COLO668 (cell line): Measurements from ENCODE around the gene ATN1.

Source experiments
- DNase-seq: peaks from one replicate; lab custom pipeline; 2025; ENCODE audit not compliant: unreplicated experiment; lab: John Stamatoyannopoulos, UW

Gene ATN1

DNA sequence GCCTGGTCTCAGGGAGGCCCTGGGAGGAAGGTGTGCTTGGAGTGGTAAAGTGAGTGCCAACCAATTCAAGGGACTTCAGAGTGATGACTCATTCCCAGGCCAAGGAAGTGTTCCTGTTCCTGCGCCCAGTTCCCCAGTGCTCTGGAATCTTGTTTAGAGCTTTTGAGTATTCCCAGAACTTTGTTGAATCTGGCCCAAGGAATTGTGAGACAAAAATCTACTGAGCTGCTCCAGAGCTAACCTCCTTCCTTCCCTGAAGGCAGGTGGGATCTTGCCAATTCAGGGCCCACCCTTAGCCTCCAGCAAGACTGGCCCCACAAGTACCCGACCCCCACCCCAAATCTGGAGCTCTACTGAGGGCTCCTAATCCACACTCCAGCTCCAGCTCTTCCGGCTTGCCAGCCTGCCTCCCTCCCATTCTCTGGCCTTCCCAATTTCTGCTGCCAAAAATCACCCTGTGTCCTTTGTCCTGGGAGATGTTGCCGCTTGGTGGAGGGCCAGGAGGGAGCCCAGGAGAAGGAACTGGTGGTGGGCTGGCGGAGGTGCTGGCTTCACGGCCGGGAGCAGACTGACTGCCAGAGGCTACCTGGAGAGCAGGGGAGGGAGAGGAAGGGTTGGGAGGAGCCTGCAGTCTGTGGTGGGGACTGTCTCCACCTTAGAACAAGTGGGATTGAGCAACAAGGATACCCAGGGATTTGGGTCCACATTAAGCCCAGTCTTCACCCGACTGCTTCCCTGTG is 2.0 kb upstream of the ATN1 start:
- DNase-seq: peak; percentile 2

DNA sequence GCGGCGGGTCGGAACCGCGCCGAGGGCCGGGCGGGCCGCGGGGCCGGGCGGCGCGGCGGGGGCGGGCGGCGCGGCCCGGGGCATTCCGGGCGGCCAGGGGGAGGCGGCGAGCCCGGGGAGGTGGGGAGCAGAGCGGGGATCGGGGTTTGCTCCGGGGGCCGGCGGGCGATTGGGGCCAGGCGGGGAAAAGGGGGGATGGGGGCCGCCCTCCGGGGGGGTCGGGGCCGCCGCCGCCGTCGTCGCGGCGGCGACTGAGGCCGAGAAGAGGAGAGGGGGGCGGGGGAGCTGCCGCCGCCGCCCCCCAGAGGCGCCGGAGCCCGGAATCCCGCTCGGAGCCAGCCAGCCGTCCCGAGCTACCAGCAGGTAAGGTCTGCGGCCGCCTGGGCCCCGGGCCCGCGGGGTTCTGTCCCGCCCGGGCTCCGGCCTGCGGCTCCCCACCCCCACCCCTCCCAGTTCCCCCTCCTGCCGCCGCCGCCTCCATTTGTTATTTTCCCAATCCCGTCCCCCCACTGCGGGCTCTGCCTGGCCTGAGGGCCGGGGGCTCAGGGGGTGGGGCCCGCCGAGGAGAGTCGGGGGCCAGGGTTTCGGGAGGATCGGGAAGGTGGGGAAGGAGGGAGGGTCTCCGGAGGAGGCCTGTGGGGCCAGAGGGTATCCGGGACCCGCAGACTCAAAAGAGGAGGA is 403 bp downstream of the ATN1 start:
- peak; percentile 23 for DNase-seq

DNA sequence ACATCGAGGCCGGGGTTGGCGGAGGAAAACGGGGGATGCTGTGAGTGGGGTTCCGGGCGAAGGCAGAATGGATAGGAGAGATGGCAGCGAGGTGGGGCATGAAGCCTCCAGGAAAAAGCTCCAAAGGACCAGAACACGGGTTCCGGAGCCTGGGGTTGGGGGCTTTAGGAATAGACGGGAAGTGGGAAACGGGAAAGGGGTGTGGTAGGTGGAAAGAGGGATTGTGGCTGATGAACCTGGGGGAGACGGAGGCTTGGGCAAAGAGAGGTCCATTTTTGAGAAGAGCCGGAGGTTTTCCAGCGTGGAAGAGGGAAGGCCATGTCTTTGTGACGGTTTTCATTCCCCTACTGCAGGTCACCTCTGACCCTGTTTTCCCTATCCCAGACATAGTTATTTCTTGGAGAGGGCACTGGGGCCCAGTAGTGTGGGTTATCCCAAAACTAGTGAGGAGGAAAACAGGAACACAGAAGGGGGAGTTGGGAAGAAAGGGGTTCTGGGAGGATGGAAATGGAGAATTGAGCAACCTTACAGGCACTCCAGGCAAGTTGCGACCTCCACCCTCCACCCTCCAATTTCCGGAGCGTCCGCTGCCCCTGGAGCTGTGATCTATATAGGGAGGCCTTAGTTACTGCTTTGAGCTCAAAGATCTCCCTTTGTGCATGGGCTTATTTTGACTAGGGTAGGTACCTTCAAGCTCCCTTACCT is 1.1 kb downstream of the ATN1 start:
- DNase-seq: no peak

DNA sequence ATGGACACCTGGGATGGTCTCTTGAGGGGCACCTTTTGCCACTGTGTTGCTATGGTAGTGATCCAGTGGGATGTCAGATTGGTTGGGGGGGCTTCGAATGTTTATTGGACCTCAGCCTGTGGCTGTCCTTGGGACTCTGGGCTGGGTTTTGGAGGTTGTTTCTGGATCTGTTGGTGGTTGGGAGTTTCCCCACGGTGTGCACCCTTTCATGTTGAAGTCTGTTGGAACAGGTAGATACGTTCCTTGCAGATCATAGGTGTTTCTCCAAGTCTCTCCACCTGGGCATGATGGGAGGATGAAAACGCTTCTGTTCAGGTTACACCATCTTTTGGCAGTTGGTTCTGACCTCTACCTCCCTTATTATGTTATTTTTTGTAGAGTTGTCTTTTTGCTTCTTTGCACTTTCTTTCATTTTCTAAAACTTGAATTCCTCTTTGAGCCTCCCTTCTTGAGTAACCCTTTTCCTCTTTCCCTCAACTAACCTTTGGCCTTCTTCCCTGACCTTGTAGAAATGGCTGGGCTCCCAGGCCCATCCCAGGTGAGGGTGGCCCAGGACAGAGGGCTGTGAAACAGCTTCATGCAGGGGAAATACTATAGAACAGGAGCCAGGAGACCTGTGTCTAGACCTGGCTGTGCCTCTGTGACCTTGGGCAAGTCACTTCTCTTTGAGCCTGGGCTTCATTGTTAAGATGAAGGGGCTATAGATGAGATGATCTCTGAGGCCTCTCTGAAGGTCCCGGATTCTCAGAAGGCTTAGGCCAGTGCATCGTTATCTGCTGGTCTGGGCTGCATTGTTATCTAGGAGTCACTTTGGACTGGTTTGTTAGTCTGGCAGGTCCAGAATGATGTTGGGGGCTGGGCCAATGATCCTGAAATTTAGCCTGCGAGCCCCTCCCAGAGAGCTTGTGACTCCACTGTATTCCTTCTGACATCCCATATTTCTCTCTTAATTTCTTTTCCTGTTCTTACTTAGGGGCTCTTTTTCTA is 2.0 kb downstream of the ATN1 start:
- no peak for DNase-seq

DNA sequence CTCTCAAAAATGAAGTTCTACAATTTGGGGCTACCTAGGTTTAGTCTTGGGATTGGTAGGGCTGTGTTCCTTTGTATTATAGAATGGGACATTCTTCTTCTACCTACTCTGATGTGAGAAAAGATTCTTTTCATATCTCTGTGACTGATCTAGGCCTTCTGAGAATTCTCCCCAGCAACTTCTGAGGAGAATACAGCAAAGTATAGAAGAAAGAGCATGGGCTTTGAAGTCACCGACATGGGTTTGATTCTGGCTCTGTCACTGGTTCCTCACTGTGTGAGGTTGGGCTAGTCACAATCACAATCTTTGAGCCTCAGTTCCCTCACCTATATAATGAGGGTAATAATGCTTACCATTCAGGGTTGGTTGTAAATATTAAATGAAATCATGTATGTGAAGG is 5.0 kb downstream of the ATN1 start:
- DNase-seq: no peak

DNA sequence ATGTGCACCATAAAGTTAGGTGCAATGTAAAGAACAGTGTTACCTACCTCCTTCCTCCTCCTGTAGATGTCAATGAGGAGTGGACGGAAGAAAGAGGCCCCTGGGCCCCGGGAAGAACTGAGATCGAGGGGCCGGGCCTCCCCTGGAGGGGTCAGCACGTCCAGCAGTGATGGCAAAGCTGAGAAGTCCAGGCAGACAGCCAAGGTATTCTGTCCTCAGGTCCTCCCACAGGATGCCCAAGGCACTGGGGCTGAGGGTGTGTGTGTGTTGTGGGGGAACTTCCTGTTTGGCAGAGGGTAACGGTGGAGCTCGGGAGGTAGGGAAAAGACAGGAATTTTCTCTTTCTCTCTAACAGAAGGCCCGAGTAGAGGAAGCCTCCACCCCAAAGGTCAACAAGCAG is 6.4 kb downstream of the ATN1 start:
- DNase-seq: no peak

DNA sequence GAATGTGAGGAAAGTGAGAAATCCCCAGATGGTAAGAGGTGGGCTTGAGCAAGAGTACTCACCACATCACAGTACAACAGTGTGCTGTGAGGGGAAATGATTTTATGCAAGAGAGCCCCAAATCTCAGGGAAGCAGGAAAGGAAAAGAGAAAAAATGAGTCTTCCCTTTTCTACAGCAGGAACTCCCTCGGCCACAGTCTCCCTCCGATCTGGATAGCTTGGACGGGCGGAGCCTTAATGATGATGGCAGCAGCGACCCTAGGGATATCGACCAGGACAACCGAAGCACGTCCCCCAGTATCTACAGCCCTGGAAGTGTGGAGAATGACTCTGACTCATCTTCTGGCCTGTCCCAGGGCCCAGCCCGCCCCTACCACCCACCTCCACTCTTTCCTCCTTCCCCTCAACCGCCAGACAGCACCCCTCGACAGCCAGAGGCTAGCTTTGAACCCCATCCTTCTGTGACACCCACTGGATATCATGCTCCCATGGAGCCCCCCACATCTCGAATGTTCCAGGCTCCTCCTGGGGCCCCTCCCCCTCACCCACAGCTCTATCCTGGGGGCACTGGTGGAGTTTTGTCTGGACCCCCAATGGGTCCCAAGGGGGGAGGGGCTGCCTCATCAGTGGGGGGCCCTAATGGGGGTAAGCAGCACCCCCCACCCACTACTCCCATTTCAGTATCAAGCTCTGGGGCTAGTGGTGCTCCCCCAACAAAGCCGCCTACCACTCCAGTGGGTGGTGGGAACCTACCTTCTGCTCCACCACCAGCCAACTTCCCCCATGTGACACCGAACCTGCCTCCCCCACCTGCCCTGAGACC is 7.8 kb downstream of the ATN1 start:
- no peak for DNase-seq

DNA sequence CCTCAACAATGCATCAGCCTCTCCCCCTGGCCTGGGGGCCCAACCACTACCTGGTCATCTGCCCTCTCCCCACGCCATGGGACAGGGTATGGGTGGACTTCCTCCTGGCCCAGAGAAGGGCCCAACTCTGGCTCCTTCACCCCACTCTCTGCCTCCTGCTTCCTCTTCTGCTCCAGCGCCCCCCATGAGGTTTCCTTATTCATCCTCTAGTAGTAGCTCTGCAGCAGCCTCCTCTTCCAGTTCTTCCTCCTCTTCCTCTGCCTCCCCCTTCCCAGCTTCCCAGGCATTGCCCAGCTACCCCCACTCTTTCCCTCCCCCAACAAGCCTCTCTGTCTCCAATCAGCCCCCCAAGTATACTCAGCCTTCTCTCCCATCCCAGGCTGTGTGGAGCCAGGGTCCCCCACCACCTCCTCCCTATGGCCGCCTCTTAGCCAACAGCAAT is 8.5 kb downstream of the ATN1 start:
- DNase-seq: no peak

DNA sequence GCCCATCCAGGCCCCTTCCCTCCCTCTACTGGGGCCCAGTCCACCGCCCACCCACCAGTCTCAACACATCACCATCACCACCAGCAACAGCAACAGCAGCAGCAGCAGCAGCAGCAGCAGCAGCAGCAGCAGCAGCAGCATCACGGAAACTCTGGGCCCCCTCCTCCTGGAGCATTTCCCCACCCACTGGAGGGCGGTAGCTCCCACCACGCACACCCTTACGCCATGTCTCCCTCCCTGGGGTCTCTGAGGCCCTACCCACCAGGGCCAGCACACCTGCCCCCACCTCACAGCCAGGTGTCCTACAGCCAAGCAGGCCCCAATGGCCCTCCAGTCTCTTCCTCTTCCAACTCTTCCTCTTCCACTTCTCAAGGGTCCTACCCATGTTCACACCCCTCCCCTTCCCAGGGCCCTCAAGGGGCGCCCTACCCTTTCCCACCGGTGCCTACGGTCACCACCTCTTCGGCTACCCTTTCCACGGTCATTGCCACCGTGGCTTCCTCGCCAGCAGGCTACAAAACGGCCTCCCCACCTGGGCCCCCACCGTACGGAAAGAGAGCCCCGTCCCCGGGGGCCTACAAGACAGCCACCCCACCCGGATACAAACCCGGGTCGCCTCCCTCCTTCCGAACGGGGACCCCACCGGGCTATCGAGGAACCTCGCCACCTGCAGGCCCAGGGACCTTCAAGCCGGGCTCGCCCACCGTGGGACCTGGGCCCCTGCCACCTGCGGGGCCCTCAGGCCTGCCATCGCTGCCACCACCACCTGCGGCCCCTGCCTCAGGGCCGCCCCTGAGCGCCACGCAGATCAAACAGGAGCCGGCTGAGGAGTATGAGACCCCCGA is 9.1 kb downstream of the ATN1 start:
- peak; percentile 49 for DNase-seq

DNA sequence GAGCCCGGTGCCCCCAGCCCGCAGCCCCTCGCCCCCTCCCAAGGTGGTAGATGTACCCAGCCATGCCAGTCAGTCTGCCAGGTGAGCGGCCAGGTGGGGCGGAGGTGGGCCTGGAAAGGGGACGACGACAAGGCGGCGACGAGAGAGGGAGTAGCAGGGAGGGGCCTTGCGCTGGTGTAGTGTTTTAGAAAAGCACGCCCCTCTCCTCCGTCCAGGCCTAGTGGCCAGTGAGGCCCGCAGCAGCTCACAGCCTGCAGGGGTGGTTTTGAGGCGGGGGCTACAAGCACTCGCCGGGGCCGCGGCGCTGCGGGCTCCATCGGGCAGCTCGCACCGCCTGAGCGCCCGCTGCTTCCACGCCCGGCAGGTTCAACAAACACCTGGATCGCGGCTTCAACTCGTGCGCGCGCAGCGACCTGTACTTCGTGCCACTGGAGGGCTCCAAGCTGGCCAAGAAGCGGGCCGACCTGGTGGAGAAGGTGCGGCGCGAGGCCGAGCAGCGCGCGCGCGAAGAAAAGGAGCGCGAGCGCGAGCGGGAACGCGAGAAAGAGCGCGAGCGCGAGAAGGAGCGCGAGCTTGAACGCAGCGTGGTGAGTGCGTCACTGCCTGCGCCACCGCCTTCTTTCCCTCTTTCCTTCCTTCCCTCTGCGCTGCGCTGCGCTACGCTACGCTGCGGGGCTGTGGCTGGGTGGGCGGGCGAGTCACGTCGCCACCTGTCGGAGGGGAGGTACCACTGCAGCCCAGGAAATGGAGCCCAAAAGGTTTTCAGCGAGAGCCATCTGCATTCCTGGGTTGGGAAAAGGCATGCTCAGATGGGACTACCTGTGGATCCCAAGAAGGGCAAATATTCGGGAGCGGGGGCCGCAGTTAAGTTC is 10.0 kb downstream of the ATN1 start:
- DNase-seq: peak; percentile 93

DNA sequence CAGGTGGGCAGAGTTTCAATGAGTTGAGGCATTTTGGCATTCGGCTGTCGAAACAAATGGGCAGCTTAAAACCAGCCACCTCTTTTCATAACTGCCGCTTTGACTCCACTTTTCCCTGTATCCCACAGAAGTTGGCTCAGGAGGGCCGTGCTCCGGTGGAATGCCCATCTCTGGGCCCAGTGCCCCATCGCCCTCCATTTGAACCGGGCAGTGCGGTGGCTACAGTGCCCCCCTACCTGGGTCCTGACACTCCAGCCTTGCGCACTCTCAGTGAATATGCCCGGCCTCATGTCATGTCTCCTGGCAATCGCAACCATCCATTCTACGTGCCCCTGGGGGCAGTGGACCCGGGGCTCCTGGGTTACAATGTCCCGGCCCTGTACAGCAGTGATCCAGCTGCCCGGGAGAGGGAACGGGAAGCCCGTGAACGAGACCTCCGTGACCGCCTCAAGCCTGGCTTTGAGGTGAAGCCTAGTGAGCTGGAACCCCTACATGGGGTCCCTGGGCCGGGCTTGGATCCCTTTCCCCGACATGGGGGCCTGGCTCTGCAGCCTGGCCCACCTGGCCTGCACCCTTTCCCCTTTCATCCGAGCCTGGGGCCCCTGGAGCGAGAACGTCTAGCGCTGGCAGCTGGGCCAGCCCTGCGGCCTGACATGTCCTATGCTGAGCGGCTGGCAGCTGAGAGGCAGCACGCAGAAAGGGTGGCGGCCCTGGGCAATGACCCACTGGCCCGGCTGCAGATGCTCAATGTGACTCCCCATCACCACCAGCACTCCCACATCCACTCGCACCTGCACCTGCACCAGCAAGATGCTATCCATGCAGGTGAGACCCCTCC is 10.8 kb downstream of the ATN1 start:
- no peak for DNase-seq

DNA sequence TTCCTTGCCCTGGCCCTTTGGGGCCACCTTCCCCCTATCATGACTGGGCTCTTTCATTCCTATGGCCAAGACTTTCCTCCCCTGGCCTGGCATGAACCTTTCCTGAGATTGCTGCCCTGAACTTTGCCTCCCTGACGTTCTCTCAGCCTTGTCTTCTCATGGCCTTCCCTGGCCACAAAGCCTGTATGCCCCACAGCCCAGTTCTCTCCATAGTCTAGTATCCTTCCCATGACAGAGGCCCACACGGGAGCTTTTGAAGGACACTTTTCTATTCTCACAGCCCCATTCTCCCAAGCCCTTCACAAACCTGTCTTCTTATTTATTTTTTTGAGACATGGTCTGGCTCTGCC is 11.4 kb downstream of the ATN1 start:
- DNase-seq: no peak

DNA sequence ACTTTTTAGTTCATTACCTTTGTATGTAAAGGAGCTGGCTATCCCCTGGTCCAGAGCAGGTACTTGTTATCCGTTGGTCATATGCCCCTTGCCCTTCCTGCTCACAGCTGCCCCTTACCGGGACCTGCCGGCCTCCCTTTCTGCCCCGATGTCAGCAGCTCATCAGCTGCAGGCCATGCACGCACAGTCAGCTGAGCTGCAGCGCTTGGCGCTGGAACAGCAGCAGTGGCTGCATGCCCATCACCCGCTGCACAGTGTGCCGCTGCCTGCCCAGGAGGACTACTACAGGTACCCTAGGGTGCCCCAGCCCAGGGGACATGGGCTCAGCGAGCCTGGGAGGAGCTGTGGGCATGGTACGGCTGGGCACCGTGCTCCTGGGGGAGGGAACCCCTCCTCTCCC is 13.5 kb downstream of the ATN1 start:
- DNase-seq: no peak

DNA sequence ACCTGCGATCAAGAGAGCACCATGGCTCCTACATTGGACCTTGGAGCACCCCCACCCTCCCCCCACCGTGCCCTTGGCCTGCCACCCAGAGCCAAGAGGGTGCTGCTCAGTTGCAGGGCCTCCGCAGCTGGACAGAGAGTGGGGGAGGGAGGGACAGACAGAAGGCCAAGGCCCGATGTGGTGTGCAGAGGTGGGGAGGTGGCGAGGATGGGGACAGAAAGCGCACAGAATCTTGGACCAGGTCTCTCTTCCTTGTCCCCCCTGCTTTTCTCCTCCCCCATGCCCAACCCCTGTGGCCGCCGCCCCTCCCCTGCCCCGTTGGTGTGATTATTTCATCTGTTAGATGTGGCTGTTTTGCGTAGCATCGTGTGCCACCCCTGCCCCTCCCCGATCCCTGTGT is 14.0 kb downstream of the ATN1 start:
- DNase-seq: no peak

DNA sequence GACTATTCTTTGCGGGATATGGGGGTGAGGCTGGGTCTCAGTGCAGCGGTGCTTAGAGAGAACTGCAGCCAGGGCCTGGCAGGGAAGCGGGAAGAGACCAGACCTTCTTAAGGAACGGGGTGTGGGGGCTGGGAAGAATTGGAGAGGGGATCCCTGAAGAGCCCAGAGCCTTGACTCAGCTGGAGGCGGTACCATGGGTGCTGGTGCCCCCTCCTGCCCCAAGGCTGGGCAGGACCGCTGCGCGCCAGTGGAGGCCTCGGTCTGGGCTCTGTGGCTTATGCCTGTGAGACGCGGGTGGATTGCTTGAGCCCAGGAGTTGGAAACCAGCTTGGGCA is 14.5 kb downstream of the ATN1 start:
- no peak for DNase-seq

DNA sequence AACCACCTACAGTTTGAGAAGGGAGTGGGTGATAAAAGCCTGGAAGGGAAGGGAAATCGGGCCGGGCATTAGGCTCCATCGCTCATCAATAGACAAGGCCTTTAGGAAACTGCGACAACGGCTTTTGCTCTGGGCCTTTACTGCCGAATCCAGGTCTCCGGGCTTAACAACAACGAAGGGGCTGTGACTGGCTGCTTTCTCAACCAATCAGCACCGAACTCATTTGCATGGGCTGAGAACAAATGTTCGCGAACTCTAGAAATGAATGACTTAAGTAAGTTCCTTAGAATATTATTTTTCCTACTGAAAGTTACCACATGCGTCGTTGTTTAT is 15.6 kb downstream of the ATN1 start:
- peak; percentile 60 for DNase-seq

DNA sequence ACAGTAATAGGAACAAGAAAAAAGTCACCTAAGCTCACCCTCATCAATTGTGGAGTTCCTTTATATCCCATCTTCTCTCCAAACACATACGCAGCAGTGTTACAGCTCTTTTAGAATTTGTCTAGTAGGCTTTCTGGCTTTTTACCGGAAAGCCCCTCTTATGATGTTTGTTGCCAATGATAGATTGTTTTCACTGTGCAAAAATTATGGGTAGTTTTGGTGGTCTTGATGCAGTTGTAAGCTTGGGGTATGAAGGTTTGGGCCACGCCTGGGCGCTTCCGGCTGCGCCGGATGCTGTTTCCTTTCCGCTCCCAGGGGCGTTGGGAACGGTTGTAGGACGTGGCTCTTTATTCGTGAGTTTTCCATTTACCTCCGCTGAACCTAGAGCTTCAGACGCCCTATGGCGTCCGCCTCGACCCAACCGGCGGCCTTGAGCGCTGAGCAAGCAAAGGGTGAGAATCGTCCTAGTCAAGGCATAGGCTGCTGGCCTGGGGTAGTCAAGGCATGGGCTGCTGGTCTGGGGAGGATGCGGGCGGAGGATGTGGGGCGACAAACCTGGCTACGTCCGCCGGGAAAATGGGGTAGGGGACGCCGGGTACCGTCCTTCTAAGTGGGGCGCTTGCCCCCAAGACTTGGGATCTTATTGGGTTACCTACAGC is 16.1 kb downstream of the ATN1 start, which contains the start of the genes C12orf57 and RNU7-1:
Gene C12orf57 (plus strand): TSS at position 301 of the 659 bp plus-strand sequence. CDS start 100 bp downstream, at position 401.
Gene RNU7-1 (plus strand): TSS at position 95 of the 659 bp plus-strand sequence.
- peak; percentile 81 for DNase-seq
